GM18517 (cell line): Measurements from ENCODE around the gene CASQ1.

ENCODE experiments used
- ATAC-seq: cut with Tn5 transposase; IDR thresholded peaks from one replicate; pipeline ENCODE4 v1.9.1; 2021; ENCODE audit warnings: mild to moderate bottlenecking, moderate library complexity; ENCODE audit not compliant: unreplicated experiment

Gene CASQ1

DNA sequence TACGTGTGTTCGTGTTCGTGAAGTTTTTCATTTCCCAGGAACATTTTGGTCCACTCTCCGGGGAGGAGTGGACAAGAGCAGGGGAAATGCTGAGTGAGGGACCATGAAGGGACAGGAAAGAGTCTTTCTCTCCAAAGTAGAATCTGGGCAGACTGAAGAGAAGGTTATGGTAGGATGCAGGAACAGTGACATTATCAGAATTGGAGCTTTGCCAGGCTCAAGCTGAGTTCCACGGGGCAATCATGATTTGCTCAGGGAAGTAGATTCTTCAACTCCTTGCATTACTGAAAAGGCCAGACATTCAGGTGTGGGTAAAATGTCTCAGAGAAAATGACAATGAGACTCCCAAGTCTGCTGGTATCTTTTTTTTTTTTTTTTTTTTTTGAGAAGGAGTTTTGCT is 22.4 kb upstream of the CASQ1 start:
- ATAC-seq, result no peak

DNA sequence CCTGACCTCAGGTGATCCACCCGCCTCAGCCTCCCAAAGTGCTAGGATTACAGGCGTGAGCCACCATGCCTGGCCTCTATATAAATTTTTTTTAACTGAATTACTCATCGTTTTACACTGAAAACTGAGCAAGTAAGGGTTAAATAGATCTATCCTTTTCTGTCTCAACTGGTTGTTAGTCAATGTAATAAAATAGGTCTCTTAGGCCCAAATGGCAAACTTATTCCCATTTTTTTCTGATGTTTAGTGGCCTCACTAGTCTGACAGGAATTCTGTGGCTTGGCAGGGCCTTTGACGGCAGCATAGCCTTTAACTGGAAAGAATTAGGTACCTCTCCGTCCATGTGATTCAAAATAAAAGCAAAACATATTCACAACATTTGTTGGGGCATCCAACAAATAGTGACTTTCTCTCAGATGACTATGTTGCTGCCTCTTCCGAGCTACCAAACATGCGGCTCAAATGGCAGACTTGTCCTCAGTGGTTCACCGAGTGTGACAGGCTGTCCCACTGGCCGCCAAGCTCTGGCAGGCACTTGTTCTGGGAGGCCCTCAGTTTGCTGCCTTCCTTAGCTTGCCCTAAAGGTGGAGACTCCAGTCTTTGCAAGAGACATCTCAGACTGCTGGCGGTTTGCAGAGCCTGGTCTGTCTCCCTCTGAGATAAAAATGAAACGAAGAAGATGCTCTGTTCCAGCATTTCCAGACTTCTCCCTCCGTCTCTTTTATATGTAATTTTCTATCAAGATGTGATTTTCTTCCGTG is 21.6 kb upstream of the CASQ1 start:
- ATAC-seq, result no peak

DNA sequence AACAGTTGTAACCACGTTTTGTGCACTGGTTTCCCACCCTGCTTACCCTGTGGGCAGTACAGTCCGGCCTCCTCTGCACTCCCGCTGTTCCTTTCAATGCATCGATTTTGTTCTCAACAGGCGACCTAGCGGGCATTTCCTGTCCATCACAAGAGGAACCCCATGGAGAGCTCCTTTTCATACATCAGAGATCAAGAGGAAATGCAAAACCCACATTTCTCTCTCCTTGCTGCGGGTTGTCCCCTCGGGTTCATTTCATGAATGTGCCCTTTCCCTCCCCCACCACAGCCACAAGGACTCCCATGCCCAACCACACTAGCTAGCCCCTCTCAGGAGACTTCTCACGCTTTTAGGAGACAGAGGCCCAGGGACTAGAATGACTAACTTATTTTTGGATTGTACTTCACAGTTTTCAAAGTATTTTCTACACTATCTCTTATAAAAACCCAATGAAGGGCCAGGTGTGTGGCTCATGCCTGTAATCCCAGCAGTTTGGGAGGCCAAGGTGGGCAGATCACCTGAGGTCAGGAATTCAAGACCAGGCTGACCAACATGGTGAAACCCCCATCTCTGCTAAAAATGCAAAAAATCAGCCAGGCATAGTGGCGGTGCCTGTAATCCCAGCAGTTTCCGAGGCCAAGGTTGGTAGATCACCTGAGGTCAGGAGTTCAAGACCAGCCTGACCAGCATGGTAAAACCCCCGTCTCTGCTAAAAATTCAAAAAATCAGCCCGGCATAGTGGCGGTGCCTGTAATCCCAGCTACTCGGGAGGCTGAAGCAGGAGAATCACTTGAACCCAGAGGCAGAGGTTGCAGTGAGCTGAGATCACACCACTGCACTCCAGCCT is 20.6 kb upstream of the CASQ1 start:
- ATAC-seq, result no peak

DNA sequence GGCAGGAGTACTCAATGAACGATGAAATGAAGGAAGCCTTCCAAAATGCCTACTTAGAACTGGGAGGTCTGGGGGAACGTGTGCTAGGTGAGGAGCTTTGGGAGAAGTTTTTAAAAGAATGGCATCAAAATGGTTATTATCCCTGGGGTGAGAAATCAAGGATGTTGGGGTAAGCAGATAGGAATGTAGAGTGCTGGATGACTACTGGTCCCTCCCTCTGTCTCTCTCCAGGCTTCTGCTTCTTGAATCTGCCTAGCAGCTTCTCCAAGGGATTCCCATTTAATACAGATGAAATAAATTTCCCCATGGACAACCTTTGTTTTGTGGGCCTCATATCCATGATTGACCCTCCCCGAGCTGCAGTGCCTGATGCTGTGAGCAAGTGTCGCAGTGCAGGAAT is 19.0 kb upstream of the CASQ1 start:
- ATAC-seq, result no peak

DNA sequence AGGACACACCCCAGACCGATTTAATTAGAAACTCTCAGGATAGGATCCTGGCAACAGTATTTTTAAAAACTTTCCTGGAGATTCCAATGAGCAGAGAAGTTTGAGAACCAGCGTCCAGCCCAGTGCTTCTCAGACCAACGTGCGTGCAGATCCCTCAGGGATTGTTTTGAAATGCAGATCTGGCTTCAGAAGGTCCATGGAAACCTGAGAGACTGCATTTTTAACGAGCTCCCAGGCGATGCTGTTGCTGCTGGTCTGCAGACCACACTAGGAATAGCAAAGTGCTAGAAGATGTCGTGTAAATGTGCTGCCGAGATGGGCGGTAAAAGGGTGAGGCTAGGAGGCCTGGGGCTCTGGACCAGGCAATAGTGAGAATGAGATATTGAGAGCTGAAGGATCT is 18.4 kb upstream of the CASQ1 start:
- no peak for ATAC-seq

DNA sequence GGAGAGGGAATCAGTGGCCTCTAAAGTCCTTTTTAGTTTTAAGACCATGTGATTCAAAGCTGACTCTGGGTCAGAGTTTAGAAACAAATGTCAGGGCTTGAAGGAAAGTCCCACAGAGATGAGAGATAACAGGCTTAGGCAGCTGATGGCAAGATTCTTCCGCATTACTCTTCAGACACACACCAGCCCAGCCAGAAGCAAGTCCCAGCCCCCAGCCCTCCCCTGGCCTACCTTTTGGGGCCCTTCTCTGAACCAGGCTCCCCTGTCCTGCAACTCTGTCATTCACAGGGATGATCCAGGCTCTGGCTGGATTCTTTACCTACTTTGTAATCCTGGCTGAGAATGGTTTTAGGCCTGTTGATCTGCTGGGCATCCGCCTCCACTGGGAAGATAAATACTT is 13.1 kb upstream of the CASQ1 start:
- no peak for ATAC-seq

DNA sequence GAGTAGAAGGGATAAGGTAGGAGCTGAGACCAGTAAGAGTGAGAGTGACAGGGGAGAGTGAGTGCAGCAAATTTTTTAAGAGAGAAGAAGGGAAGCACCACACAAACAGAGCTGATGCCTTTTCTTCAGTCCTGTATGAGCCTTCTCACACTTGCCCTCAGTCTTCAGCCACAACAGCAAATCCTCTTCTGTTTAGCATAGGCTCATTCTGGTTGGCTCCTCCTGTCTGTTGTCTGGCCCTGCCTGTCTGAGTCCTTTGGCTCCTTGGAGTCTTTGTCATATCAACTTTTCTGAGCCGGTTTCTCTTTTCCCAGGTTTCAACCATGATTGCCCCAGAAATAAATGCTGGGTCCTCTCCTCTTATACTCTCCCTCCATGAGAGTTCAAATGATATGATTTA is 12.7 kb upstream of the CASQ1 start:
- ATAC-seq, result no peak

DNA sequence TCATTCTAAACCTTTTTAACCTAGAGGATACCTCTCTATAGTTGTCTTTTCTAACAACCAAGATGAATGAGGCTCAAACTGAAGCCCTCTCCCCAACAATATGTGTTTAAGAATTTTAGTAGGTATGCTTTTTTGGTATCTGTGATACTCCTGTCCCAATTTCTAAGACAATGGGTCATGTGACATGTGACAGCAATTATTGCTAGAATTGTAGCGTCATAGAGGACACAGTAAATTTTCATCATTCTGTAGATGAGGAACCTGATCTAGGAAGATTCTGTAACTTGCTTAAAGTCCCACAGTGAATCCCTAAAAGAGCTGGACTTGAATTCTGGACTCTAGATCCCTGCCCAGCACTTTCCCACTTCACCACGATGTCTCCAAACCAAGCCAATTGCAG is 11.6 kb upstream of the CASQ1 start:
- no peak for ATAC-seq

DNA sequence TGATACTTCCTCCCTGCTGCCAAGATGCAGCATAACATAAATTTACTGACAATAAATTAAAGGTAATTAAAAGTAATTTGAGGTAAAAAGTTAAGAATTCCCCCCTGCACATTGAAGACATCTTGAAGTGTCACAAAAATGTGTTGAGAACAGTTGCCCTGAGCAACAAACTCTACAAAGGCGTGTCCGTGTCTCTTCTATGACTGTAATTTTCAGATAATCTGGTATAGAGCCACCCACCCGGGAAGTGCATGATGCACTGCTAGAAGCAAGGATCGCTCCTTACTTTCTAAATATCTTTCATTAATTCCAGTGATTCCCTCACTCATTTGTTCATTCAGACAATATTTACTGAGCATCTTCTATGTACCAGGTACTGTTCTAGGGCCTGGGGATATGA is 11.0 kb upstream of the CASQ1 start:
- ATAC-seq, result no peak

DNA sequence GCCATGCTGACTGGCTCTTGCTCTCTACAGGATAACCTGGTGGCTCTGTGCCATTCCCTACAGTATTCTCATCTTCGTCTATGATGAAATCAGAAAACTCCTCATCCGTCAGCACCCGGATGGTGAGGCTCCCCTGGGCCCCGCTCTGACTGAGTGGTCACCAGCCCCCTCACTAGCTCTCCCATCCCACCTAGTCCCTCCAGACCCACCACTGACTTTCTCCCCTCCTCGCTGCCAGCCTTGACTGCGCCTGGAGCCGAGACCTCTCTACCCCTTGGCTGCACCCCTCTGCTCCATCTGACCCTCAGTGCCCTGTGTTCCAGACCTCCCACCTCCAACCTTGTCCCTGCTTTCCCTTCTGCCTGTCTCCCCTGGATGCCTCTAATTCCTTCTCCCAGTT is 4.1 kb upstream of the CASQ1 start:
- no peak for ATAC-seq

DNA sequence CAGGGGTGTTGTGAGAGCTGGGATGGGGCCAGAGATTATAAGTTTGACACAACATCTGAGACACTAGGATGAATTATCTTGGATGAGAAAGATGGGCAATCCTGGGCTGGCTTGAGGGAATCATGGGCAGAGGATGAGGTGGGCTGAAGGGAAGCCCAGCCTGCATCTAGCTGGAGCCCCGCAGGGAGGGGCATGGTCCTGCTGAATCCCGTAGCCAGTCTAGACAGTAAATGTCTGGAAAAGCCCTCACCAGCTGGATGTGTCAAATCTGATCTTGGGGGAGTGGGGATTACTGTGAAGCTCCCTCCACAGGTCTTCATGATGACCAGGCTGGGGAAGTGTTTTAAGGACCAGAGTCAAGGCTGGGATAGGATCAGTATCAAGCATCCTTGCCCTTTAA is 3.6 kb upstream of the CASQ1 start:
- ATAC-seq, result no peak

DNA sequence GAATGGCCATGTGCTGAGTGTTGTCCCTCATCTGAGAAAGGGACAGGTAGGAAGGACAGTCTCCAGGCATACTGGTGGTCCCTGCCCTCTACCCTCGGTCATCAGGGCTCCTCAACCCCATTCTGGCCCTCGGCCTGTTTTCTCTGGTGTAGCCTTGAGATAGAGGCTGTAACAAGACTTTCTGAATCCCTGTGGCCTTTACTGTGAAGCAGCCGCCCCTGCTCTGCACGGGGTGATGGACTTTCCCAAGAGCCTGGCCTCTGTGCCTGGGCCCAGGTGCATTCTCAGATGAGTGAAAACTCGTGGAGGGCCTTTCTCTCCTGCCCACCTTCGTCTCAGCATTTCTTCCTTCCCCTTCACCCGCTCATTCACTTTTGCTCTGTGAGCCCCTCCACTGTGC is 3.0 kb upstream of the CASQ1 start:
- ATAC-seq, result no peak

DNA sequence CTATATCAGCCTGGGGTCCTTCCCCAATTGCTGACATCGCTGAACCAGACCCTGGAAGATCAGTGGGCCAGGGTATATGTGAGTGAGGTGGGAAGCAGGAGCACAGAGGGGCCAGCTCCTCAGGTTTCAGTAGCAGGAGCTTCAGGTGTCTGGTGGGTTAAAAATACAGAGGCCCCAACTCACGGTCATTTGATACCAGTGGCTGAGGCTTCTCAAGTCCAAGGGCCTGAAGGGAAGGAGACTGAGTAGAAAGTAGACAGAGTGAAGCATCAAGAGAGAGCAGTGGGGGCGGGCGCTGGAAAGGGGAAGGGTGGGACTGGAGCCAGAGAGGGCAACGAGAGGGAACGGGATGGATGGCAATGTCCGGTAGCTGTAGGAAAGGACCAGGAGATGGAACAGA is 2.0 kb upstream of the CASQ1 start:
- no peak for ATAC-seq

DNA sequence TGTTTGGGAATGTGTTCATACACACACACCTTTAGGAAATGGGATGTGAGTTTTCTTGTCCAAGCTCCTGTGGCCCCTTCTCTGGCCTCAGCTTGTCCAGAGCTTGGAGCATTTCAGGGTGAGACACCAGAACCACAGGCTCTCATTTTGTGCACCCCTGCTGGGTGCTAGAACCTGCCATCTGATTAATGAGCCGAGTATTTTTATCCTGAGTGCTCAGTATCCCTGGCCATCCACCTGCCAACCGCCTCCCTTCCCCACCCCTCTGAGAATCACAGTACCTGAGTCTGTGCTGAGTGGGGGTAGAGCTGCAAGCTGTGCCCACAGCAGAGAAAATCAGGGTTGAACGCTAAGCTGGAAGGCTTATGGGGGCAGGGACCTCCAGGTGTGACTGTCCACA is 1.4 kb downstream of the CASQ1 start:
- ATAC-seq, result no peak

DNA sequence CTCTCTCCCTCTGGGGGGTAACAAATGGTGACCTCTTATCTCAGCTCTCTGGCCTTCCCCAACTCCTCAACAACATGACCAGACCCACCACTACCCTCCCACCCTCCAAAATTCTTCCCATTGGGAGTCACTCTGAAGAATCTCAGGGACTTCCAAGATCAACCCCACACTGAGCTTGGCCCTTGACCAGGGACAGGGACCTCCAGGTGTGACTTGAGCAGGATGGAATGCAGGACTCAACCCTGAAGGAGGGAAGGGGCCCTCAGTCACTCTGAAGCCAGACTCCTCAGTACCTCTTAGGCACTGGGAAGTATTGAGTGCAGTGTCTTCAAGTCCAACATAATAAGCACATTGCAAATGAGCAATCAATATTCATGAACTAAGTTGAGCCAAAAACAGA is 1.9 kb downstream of the CASQ1 start:
- ATAC-seq, result no peak

DNA sequence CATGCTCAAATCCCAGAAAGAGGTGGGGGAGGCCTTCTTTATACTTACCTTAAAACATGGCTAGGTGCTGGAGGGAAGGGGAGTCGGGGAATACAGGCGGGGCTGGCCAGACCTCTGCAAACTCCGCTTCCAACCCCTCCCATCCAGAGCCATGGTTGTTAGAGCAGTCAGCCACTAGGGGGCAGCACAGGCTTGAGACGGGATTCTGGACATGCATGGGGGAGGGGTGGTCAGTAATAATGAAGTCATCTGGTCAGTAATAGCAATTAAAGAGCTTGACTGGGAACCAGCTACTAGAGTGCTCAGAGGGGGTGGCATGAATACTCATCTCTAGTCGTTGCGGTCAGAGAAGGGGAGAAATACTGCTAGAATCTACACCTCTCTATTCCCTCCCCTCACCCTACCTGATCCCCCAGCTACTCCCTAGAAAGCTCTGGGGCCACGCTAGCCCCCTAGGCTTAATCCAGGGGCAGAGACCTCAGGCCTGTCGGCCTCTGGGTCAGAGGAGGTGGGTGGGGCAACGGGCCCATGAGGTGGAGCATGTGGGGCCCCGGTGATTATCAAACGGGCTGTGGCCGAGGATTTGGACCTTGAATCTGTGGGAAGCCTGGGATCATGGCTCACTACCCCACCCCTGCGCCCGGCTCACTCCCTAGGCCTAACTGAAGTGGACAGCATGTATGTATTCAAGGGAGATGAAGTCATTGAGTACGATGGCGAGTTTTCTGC is 2.9 kb downstream of the CASQ1 start:
- peak; percentile 67 for ATAC-seq

DNA sequence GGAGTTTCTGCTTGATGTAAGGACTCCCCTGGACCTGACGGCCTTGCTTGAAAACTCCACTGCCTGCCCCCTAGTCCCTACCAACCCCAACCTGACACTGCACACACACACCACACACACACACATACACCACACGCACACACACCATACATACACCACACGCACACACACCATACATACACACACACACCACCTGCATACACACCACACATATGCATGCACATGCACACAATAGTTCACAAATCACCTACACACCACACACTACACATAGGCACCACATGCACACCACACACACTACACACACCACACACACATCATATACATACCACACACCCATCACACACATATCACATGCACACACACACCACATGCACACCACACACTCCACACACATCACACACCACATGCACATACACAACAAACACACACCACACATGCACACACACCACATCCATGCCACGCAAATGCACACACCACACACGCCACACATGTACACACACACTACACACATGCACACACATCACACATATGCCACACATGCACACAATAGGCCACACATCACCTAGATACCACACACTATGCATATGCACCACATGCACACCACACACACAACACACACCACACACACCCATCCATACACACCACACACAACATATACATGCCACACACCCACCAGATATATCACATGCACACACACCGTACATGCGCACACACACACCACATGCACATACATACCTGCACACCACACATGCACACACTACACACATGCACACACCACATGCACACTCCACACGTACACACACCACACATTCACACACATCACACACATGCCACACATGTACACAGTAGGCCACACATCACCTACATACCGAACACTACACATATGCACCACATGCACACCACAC is 3.7 kb downstream of the CASQ1 start:
- ATAC-seq, result no peak

DNA sequence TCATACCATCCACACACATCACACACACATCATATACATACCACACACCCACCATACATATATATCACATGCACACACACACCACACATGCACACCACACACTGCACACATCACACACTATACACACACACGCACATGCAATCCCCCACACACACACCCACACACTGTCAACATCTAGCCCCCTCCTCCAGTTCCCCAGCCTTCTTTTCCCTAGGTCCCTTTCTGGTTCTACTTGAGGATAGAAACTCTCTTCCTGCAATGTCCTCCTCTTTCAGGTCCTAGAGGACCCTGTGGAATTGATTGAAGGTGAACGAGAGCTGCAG is 4.3 kb downstream of the CASQ1 start:
- no peak for ATAC-seq

DNA sequence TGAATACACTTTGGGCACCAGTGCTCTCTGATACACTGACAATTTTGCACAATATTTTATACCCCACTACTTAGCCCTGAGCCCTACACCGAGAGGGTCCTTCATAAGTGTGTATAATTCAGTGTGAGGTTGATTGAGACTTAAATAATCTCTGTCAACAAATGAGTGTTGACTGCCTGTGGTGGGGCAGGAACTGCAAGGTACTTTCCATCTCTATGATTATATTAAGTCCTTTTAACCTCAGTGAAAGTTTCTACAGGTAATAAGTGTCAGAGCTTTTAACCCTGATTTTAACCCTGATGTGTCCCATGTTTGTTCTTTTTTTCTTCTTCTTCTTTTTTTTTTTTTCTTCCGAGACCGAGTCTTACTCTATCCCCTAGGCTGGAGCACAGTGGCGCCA is 5.8 kb downstream of the CASQ1 start:
- ATAC-seq, result no peak

DNA sequence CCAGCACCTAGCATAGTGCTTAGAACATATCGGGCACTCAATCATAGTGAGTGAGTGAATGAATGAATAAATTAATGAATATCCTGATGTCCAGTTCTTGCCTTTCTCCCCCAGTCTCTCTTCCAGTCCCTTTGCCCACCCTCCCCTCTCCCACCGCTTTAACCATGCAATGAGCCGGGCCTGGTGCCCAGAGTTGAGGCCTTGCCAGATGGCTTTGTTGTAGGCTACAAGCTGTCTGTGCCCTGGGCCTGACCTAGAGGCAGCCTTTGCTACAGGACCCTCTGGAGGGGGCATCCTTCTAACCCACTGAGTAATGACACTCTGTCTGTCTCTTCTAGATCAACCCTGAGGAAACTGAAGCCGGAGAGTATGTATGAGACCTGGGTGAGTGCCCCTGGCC is 6.9 kb downstream of the CASQ1 start:
- no peak for ATAC-seq

DNA sequence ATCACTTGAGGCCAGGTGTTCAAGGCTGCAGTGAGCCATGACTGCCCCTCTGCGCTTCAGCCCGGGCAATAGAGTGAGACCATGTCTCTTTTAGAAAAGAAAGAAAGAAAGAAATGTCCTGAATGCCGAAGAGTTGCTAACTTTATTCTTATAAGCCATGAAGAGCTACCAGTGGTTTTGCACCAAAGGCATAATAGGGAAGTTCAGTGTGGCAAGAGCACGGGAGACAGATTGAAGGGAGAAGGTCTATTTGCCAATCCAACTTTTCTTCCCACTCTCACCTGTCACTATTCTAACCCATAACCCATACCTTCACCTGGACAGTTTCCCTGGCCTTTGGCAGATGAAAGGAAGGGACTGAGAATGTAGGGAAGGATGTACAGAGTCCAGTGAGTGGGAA is 10.4 kb downstream of the CASQ1 start:
- ATAC-seq, result no peak
